Motor neuron (in vitro differentiated cells): ENCODE results near the gene ZNF778. TPM values are rescaled to one million over a fixed set of nuclear protein-coding genes. Genes with fewer than 3 reads are reported as not detected.
A peak's percentile ranks its signal among the peaks of the same experiment; 100 is the strongest.

Experiments used
- ATAC-seq, 8 experiments: fragments of 200-7000 bp; cut with Tn5 transposase; replicated peaks in 6 of 8; 2 replicates each; pipeline ENCODE4 v1.8.0; 2021; ENCODE audit warnings: mild to moderate bottlenecking in 8 of 8, moderate library complexity in 8 of 8
- H3K27ac ChIP-seq, 2 donors: fragments of 250-450 bp; sonication (Bioruptor Pico); 2 replicates each; pipeline ENCODE4 v1.9.0; 2021; ENCODE audit warnings: antibody characterized with exemption in 2 of 2, mild to moderate bottlenecking in 2 of 2, moderate library complexity in 1 of 2
- H3K4me1 ChIP-seq, 2 donors: fragments of 250-450 bp; sonication (Bioruptor Pico); replicated peaks in 1 of 2; 2 replicates each; pipeline ENCODE4 v1.6.1; 2021; ENCODE audit warnings: antibody characterized with exemption in 2 of 2, mild to moderate bottlenecking in 2 of 2, moderate library complexity in 1 of 2
- H3K4me3 ChIP-seq, 5 donors: fragments of 250-450 bp; sonication (Bioruptor Pico); 2 replicates each; pipeline ENCODE4 v1.9.0; 2021; ENCODE audit warnings: antibody characterized with exemption in 5 of 5, mild to moderate bottlenecking in 5 of 5, moderate library complexity in 4 of 5
- WGBS, 10 experiments: fragments of 450-650 bp; shearing (Covaris generic); methylation state at CpG; one replicate each; pipeline ENCODE4 v1.0.0; 2022; 5-methylcytosine and 5-hydroxymethylcytosine counted together
- in situ Hi-C, 9 experiments: fragments of 400-800 bp; cut with MboI; loops; one replicate each; pipeline ENCODE4 v1.15.0; 2021; ENCODE audit warnings: low sequenced_read_pairs in 9 of 9, low pct_unique_long_range_greater_than_20kb in 2 of 9; ENCODE audit not compliant: unreplicated experiment in 9 of 9
- total RNA-seq, 8 experiments: library from RNA; unstranded; fragments of 300-600 nt; gene quantifications; 2 replicates each; pipeline versions ENCODE4 v1.2.3 to v1.2.4, GENCODE V29; 2022

Gene ZNF778
- total RNA-seq, 8 experiments from 2014 or later = 6.8 to 14.7 (median 9.0) TPM

- ATAC-seq = peak in 1 of 8 experiments; percentile 3
- Histone ChIP-seq H3K4me1 (peaks cover 10 to 15% of the 10 kb centered on the region in 2 donors), H3K27ac (no peak overlapping the region), H3K4me3 (no peak overlapping the region)
- in situ Hi-C loops = loop anchor here in 3 of 9 experiments (25.0 kb wide), 3 partner anchors 238 to 438 kb away; partner anchors contain the start of genes APRT (in 1 of the 3) and CDT1 (in 1 of the 3)
- WGBS, 10 experiments = no CpG with 5 or more reads among the region's 14 CpGs
Observed at GRCh38 chr16:89174877-89175276, 42.6 kb upstream of the ZNF778 start.

- ATAC-seq = no peak
- Histone ChIP-seq H3K4me3 (no peak overlapping the region), H3K4me1 (peaks cover 10 to 15% of the 10 kb centered on the region in 2 donors), H3K27ac (no peak overlapping the region)
- WGBS, 10 experiments = 80% methylated on average over 1 of the region's 20 CpGs; no CpG with 5 or more reads in 8 of the 10 experiments
- in situ Hi-C loops = no loop called here
Observed at GRCh38 chr16:89175280-89176146, 42.0 kb upstream of the ZNF778 start.

DNA sequence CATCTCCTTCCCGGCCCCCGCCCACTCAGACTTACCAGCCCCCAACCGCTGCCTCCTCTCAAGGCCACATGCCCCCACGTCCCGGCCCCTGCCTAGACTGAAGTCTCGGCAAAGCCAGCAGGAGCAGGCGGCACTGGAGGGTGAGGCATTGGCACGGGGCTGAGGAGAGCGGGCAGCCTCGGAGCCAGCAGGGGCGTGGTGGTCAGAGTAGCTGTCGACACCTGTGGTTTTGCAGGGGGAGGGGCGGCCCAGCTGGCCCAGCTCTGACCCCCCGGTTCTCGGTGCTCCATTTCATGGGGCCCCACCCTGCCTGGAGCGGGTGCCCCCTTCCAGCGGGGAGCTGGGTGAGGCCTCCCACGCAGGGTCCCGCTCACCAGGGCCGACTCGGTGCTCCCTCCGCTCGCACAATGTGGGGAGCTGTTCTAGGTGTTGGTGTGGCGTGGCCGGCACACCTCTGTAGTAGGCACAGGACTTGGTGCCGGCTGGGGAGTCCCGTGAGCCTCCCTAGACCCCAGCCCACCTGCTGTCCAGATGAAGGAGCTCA is 41.3 kb upstream of the ZNF778 start:
- ATAC-seq = no peak
- peaks cover 10 to 11% of the 10 kb centered on the region in 2 donors for H3K4me1 ChIP-seq
- no peak overlapping the region for H3K27ac ChIP-seq
- no peak overlapping the region for H3K4me3 ChIP-seq
- WGBS, 10 experiments = 77 to 80% (median 80%) methylated on average over 2 to 10 of the region's 27 CpGs; no CpG with 5 or more reads in 7 of the 10 experiments
- in situ Hi-C loops = no loop called here

- no peak for ATAC-seq
- 100% methylated on average over 2 of the region's 9 CpGs; no CpG with 5 or more reads in 9 of the 10 experiments for WGBS, 10 experiments
- H3K4me3 ChIP-seq = no peak overlapping the region
- H3K27ac ChIP-seq = no peak overlapping the region
- in situ Hi-C loops = no loop called here
- peaks cover 10% of the 10 kb centered on the region in 2 donors for H3K4me1 ChIP-seq
Observed at GRCh38 chr16:89176717-89177116, 40.8 kb upstream of the ZNF778 start.

DNA sequence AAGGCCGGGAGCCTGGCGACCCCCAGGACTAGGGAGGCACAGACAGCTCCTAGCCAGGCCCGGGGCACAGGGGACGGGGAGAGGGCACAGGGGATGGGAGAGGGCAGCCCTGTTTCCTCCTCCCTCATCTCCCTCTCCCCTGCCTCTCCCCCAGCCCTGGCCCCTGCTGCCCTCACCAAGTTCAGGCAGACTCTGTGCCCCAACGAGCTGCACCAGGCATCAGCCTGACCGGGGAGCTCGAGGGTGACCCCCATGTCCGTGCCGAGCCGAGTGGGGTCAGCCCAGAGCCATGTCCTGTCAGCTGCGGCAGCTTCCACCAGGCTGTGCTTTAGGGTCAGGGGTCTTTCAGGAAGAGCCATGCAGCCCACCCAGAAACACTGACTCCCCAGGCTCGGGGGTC is 40.0 kb upstream of the ZNF778 start:
- Histone ChIP-seq H3K4me3 (no peak overlapping the region), H3K4me1 (peaks cover 8 to 10% of the 10 kb centered on the region in 2 donors), H3K27ac (no peak overlapping the region)
- no peak for ATAC-seq
- in situ Hi-C loops = no loop called here
- 80% methylated on average over 2 of the region's 12 CpGs; no CpG with 5 or more reads in 9 of the 10 experiments for WGBS, 10 experiments

DNA sequence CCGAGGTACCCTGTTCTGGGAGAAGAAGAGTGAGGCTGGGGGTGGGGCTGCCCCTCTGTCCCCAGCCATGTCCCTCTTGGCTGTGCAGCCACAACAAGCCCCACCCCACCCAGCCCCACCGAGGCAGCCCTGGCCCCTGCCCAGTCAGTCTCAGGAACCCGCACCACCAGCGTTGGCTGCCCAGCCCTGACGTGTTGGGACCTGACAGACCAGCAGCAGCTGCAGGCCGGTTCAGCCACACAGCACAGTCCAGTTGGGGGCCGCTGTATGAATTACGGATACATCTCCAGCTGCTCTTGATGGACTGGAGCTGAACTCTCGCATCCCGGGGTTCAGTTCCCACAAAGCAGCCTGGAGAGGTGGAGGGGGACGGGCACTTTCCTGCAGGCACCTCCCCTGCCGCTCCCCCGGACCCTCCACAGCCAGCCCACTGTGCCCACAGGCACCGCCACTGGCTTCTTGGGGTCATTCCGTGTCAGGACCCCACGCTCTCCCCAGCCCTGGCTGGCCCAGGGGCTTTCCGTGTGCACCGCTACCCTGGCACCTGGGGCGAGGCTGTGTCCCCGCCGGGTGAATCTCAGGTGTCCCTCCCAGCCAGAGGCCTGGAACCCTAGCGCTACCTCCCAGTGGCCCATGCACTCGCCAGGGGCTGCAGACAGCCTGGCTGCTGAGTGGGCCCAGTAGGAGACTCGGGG is 38.9 kb upstream of the ZNF778 start:
- in situ Hi-C loops = no loop called here

GRCh38 chr16:89179148-89179484 is 38.4 kb upstream of the ZNF778 start:
- no peak overlapping the region for H3K4me3 ChIP-seq
- 65% methylated on average over 2 of the region's 19 CpGs; no CpG with 5 or more reads in 9 of the 10 experiments for WGBS, 10 experiments
- H3K4me1 ChIP-seq = no peaks in the 10 kb centered on the region
- ATAC-seq = peak in 1 of 8 experiments; percentile 9
- in situ Hi-C loops = no loop called here
- H3K27ac ChIP-seq = no peak overlapping the region

More for the DNA sequence above, 38.9 kb upstream of the ZNF778 start:
- ATAC-seq = peak in 1 of 8 experiments; percentile 3
- Histone ChIP-seq H3K27ac (no peak overlapping the region), H3K4me1 (peaks cover under 1 to 2% of the 10 kb centered on the region in 2 donors), H3K4me3 (no peak overlapping the region)
- 60 to 83% (median 80%) methylated on average over 1 to 4 of the region's 24 CpGs; no CpG with 5 or more reads in 7 of the 10 experiments for WGBS, 10 experiments

DNA sequence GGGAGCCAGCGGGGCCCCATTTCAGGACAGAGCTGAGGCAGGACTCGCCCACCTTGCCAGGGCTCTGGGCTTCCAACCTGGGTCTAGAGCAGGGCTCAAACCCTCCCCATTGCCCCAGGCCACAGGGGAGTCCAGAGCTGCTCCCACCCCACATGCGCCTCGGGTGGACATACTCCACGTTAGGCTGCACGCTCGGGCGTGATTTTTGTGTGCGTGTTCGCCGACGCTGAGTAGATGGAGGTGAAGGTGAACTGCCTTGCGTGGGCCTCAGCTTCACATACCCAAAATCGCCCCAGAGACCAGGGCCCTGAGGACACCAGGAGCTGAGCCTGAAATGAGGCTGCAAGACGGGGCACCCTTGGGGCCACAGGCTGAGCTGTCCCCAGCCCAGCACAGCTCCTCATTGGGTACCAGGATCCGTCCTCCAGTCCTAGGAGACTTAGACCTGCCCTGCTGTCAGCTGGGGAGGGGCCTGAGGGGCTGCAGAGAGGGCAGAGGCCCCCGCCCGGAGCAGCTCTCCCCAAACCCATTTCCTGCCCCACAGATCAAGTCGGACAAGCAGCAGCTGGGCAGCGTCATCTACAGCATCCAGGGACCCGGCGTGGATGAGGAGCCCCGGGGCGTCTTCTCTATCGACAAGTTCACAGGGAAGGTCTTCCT is 37.7 kb upstream of the ZNF778 start:
- no peak overlapping the region for H3K4me3 ChIP-seq
- WGBS, 10 experiments = 33 to 100% (median 80%) methylated on average over 1 to 8 of the region's 25 CpGs; no CpG with 5 or more reads in 5 of the 10 experiments
- H3K4me1 ChIP-seq = no peaks in the 10 kb centered on the region
- in situ Hi-C loops = no loop called here
- no peak overlapping the region for H3K27ac ChIP-seq
- ATAC-seq = no peak

DNA sequence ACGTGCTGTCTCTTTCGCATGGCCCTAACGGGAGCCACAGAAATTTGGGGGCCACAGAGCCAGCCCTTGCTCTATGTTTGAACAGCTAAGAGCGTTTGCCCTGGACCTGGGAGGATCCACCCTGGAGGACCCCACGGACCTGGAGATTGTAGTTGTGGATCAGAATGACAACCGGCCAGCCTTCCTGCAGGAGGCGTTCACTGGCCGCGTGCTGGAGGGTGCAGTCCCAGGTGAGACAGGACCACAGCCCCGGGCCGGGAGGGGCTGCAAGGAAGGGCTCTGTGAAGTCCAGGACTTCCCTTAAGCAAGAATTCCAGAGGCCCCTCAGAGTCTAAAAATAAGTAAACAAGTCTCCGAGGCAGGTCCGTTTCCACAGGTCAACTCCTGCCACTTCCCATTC is 34.0 kb upstream of the ZNF778 start:
- Histone ChIP-seq H3K4me1 (no peaks in the 10 kb centered on the region), H3K4me3 (no peak overlapping the region), H3K27ac (no peak overlapping the region)
- no peak for ATAC-seq
- in situ Hi-C loops = no loop called here
- 40 to 80% (median 48%) methylated on average over 2 to 11 of the region's 13 CpGs; no CpG with 5 or more reads in 4 of the 10 experiments for WGBS, 10 experiments

GRCh38 chr16:89183975-89184676 is 33.4 kb upstream of the ZNF778 start:
- peak in 1 of 8 experiments; percentile 6 for ATAC-seq
- in situ Hi-C loops = no loop called here
- WGBS, 10 experiments = 20 to 100% (median 63%) methylated on average over 1 to 7 of the region's 26 CpGs; no CpG with 5 or more reads in 6 of the 10 experiments

GRCh38 chr16:89184677-89184932 is 32.9 kb upstream of the ZNF778 start:
- in situ Hi-C loops = no loop called here
- no peak overlapping the region for H3K4me3 ChIP-seq
- 40 to 78% (median 62%) methylated on average over 1 to 4 of the region's 9 CpGs; no CpG with 5 or more reads in 6 of the 10 experiments for WGBS, 10 experiments
- H3K27ac ChIP-seq = no peak overlapping the region
- no peaks in the 10 kb centered on the region for H3K4me1 ChIP-seq
- ATAC-seq = no peak

More at GRCh38 chr16:89183975-89184676, 33.4 kb upstream of the ZNF778 start:
- Histone ChIP-seq H3K4me1 (no peaks in the 10 kb centered on the region), H3K27ac (no peak overlapping the region), H3K4me3 (no peak overlapping the region)
